Liver (tissue), 3 donors: Measurements from ENCODE around the gene ALDH3B2.
"Not testable (repeated sequence)": the region's sequence is repeated elsewhere in the genome, so short reads cannot be mapped to it uniquely, and the experiment has no call there.

Experiments
- CTCF ChIP-seq: fragments of 150-350 bp; IDR thresholded peaks from 2 replicates; pipeline ENCODE4 v1.5.1; 2017; ENCODE audit warnings: improper control_type of control experiment, low read depth, low read length; ENCODE audit not compliant: missing input control
- EGR1 ChIP-seq, 2 donors: IDR thresholded peaks; 2 replicates each; pipeline ENCODE4 v1.6.1; 2016 to 2018; ENCODE audit warnings: antibody characterized with exemption in 2 of 2, low read depth in 2 of 2
- HNF4A ChIP-seq, 2 donors: conservative IDR thresholded peaks; 2 replicates each; pipeline ENCODE4 v1.6.1; 2016; ENCODE audit warnings: antibody characterized with exemption in 2 of 2, mild to moderate bottlenecking in 2 of 2
- HNF4G ChIP-seq: IDR thresholded peaks from 2 replicates; pipeline ENCODE4 v1.6.1; 2016; ENCODE audit warnings: antibody characterized with exemption
- JUND ChIP-seq, 2 donors: IDR thresholded peaks; 2 replicates each; pipeline ENCODE4 v1.6.1; 2016; ENCODE audit warnings: antibody characterized with exemption in 2 of 2
- NR2F2 ChIP-seq: IDR thresholded peaks from 2 replicates; pipeline ENCODE4 v1.6.1; 2016; ENCODE audit warnings: antibody characterized with exemption
- RAD21 ChIP-seq, 2 donors: IDR thresholded peaks; 2 replicates each; pipeline ENCODE4 v1.6.1; 2016; ENCODE audit warnings: antibody characterized with exemption in 2 of 2, mild to moderate bottlenecking in 2 of 2
- REST ChIP-seq: IDR thresholded peaks from 2 replicates; pipeline ENCODE4 v1.6.1; 2016; ENCODE audit warnings: antibody characterized with exemption, mild to moderate bottlenecking
- RXRA ChIP-seq, 2 donors: IDR thresholded peaks; 2 replicates each; pipeline ENCODE4 v1.6.1; 2017 to 2018; ENCODE audit warnings: antibody characterized with exemption in 2 of 2, mild to moderate bottlenecking in 1 of 2
- SP1 ChIP-seq: IDR thresholded peaks from 2 replicates; pipeline ENCODE4 v1.6.1; 2018; ENCODE audit warnings: antibody characterized with exemption, mild to moderate bottlenecking
- TAF1 ChIP-seq: conservative IDR thresholded peaks from 2 replicates; pipeline ENCODE4 v1.6.1; 2016; ENCODE audit warnings: antibody characterized with exemption, mild to moderate bottlenecking
- ZBTB33 ChIP-seq: IDR thresholded peaks from 2 replicates; pipeline ENCODE4 v1.6.1; 2016; ENCODE audit warnings: antibody characterized with exemption
- TF ChIP-seq, protein P1 (sequence below): IDR thresholded peaks from 2 replicates; pipeline ENCODE4 v1.6.1; 2016; ENCODE audit warnings: antibody characterized with exemption
- TF ChIP-seq, protein P2 (sequence below): IDR thresholded peaks from 2 replicates; pipeline ENCODE4 v1.6.1; 2016; ENCODE audit warnings: antibody characterized with exemption
- donor health status: healthy.
- donor health status: healthy.

- not testable (repeated sequence) for TF ChIP-seq CTCF; HNF4G; REST; JUND (IDR thresholded peaks at IDR 0.05); ZBTB33; HNF4A (conservative IDR thresholded peaks at IDR 0.05); RXRA (IDR thresholded peaks at IDR 0.05); SP1; TAF1; EGR1 (IDR thresholded peaks at IDR 0.05; ENCODE audit: low read depth in 2 of 2); NR2F2; RAD21 (IDR thresholded peaks at IDR 0.05)
- TF ChIP-seq, protein P1, sequence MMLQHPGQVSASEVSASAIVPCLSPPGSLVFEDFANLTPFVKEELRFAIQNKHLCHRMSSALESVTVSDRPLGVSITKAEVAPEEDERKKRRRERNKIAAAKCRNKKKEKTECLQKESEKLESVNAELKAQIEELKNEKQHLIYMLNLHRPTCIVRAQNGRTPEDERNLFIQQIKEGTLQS = not testable (repeated sequence)
- TF ChIP-seq, protein P2, sequence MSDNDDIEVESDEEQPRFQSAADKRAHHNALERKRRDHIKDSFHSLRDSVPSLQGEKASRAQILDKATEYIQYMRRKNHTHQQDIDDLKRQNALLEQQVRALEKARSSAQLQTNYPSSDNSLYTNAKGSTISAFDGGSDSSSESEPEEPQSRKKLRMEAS = not testable (repeated sequence)
These were observed 54.5 kb downstream of the ALDH3B2 start for GRCh38 chr11:67619683-67620618.
